Measurements from ENCODE around the gene TYW5.

Gene TYW5, protein sequence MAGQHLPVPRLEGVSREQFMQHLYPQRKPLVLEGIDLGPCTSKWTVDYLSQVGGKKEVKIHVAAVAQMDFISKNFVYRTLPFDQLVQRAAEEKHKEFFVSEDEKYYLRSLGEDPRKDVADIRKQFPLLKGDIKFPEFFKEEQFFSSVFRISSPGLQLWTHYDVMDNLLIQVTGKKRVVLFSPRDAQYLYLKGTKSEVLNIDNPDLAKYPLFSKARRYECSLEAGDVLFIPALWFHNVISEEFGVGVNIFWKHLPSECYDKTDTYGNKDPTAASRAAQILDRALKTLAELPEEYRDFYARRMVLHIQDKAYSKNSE

DNA sequence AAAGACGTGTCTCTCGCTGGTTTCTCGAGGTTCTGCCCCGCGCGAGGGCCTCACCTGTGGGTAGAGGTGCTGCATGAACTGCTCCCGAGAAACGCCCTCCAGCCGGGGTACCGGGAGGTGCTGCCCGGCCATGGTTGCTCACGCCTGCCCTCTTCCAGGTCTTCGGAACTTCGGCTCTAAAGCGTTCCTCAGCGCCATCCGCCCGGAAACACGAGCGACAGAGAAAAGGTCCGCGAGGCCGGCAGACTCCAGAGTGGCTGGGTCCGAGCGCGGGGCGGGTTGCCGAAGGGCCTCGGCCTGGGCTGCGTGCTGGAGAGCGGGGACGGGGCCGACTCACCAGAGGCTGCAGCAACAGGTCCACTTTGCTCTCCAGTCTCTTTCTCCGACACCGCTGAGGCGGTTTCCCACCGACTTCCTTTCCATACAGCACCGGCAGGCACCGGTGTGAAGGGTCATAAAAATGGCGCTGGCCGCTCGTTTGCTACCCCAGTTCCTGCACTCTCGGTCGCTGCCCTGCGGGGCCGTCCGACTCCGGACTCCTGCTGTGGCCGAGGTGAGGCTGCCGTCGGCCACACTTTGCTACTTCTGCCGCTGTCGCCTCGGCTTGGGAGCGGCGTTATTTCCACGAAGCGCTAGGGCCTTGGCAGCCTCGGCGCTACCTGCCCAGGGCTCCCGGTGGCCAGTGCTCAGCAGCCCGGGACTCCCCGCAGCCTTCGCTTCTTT lies at the start of gene TYW5, which contains the start of gene MAIP1:
Gene TYW5 (minus strand): TSS at position 153 of the 723 bp plus-strand sequence. CDS start 21 bp downstream, at position 132.
Gene MAIP1 (plus strand): TSS at position 244 of the 723 bp plus-strand sequence. CDS start 217 bp downstream, at position 461.
- peak within 1 kb of the TSS; percentile 61 to 94 for H3K27ac ChIP-seq
- TF ChIP-seq, protein P1, sequence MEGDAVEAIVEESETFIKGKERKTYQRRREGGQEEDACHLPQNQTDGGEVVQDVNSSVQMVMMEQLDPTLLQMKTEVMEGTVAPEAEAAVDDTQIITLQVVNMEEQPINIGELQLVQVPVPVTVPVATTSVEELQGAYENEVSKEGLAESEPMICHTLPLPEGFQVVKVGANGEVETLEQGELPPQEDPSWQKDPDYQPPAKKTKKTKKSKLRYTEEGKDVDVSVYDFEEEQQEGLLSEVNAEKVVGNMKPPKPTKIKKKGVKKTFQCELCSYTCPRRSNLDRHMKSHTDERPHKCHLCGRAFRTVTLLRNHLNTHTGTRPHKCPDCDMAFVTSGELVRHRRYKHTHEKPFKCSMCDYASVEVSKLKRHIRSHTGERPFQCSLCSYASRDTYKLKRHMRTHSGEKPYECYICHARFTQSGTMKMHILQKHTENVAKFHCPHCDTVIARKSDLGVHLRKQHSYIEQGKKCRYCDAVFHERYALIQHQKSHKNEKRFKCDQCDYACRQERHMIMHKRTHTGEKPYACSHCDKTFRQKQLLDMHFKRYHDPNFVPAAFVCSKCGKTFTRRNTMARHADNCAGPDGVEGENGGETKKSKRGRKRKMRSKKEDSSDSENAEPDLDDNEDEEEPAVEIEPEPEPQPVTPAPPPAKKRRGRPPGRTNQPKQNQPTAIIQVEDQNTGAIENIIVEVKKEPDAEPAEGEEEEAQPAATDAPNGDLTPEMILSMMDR (IDR thresholded peaks at IDR 0.05): no peak
- H3K4me3 ChIP-seq: peak within 1 kb of the TSS; percentile 97
- peak; percentile 84 for DNase-seq (ENCODE audit: low spot score)

DNA sequence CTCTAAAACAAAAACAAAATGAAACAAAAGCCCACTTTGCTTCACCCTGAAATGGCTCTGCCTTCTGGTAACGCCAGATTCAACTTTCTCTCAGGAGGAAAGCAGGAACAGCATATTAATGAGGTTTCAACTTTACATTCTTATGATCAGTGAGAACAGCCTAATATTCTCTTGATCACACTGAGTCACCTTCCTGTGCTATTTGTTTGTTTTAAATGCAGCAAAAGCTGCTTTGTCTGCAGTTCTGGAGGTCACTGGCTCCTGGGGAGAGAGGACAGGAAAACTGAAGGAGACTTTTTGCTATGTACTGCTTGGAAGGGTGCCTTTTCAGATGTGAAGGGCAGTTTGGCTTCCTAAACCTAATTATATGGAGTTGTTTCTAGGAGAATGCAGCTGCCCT lies 48.2 kb upstream of the TYW5 start:
- TF ChIP-seq, protein P1 (IDR thresholded peaks at IDR 0.05): no peak
- DNase-seq (ENCODE audit: low spot score): no peak
- Histone ChIP-seq H3K4me3 (no peak overlapping the region), H3K27ac (no peak overlapping the region)

DNA sequence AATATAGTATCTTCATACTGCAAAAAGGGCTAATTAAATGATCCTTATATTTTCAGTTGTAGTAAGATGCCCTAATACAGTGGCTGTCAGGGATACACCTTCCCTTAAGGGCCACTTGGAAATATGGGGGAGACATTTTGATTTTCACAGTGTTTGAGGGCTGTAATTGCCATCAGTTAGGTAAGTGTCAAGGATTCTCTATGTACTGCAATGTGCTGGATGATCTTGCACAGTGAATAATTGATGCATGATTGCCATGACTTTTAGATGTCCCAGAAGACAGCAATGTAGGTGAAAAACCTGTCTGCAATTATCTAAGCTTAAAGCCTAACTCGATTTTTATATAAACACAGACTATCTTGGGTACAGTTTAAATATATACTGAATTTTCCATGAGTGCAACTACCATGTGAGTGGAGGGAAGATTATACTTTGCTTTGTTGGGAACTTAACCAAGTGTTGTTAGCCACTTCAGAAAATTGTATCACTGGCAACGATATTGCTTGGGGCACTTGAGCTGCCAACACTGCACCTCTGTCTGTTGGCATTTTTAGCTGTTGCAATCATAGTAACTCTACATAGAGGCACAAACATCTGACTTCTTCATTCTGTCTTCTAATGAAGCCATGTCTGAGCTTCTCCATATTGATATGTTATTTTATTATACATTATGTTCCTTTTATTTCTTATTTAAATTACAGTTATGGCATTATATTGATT lies 45.3 kb upstream of the TYW5 start:
- no peak overlapping the region for H3K4me3 ChIP-seq
- DNase-seq (ENCODE audit: low spot score): no peak
- no peak overlapping the region for H3K27ac ChIP-seq
- TF ChIP-seq, protein P1 (IDR thresholded peaks at IDR 0.05): no peak

DNA sequence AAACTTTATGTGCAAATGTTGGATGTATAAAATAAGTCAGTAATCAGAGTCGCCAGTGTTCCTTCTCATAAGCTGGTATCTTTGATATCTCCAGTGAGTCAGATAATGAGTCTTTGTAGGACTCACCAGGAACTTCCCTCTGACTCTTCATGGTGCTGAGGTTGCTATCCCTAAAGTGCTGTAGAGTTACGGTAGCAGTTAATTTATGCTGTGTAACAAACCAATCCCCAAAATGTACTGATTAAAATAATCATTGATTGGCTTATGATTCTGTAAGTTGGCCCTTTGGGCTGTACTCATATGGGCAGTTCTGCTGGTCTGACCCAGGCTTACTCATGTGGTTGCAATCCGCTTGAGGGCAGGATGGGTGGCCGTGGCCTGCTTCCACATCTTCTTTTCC lies 43.9 kb upstream of the TYW5 start:
- TF ChIP-seq, protein P1 (IDR thresholded peaks at IDR 0.05): no peak
- no peak overlapping the region for H3K4me3 ChIP-seq

DNA sequence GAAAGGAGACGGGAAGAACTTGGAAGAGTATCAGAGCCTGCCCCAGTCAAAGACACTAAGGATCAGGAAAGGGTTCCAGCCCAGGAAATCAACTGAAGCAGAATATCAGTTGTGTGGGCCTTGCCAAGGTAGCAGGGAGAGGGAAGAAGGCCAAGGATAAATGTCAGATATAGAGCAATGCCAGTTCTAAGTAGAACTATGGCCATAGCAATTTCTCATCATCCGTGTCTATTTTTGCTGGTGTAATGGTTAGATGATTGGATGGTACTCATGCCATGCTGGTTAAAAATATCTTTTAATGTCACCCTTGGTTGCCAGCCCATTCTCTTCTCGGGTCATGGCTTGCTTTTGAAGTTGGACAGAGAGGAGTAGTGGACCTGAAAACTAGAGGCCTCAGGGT lies 42.0 kb upstream of the TYW5 start:
- no peak overlapping the region for H3K27ac ChIP-seq
- DNase-seq (ENCODE audit: low spot score): no peak
- TF ChIP-seq, protein P1 (IDR thresholded peaks at IDR 0.05): no peak
- H3K4me3 ChIP-seq: no peak overlapping the region

More for the DNA sequence above, 43.9 kb upstream of the TYW5 start:
- H3K27ac ChIP-seq: no peak overlapping the region
- DNase-seq (ENCODE audit: low spot score): no peak

DNA sequence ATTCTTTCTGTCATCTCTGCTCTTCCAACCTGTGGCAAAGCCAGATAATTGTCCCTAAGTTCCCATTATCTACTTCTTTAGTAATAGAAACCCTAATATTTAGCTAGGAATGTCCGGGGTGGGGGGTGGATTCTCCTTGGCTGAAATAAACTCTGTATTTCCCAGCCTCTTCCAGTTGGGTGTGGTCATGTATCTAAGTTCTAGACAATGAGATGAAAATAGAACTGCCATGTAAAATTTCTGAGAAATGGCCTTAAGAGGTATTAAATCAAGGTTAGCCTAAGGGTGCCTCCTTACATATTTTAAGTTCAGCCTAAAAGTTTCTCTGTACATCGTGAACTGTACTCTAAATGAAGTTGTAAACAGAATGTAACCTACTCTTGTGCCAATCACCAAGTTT lies 39.6 kb upstream of the TYW5 start:
- TF ChIP-seq, protein P1 (IDR thresholded peaks at IDR 0.05): no peak
- H3K4me3 ChIP-seq: no peak overlapping the region
- no peak overlapping the region for H3K27ac ChIP-seq
- DNase-seq (ENCODE audit: low spot score): no peak
